GM12801 (cell line): ENCODE measurements around the gene OR52J3.

Experiments used
- CTCF ChIP-seq: IDR thresholded peaks from one replicate; pipeline ENCODE4 v1.5.1; 2011; ENCODE audit warnings: control low read depth; ENCODE audit not compliant: insufficient read length; ENCODE audit errors: extremely low read depth

OR52J3 gene

GRCh38 chr11:5096011-5096410, 49.7 kb downstream of the OR52J3 start:
- TF ChIP-seq CTCF, result no peak
